ENCODE data around the gene COPG1. TPM values are rescaled to one million over a fixed set of nuclear protein-coding genes. Genes with fewer than 3 reads are reported as not detected.

Gene COPG1
- total and polyA plus RNA-seq, 9 donors: 49.2 to 147 (median 115) TPM

DNA sequence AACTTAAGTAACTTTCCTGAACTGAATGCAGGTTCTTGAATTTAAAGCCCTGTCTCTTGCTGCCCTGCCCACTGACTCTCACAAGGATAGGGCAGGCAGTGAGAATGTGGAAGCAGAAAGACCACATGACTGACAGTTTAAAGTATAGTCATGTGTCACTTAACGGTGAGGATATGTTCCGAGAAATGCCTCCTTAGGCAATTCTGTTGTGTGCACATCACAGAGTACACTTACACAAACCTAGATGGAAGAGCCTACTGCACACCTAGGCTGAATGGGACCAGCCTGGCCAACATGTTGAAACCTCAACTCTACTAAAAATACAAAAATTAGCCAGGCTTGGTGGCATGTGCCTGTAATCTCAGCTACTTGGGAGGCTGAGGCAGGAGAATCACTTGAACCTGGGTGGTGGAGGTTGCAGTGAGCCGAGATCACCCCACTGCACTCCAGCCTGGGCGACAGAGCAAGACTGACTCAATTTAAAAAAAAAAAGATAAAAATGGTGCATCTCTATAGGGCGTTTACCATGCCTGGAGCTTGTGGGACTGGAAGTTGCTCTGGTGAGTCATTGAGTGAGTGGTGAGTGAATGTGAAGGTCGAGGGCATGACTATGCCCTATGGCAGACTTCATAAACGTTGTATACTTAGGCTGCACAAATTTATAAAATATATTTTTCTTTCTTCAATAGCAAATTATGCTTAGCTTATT lies 18.9 kb upstream of the COPG1 start:
- Histone ChIP-seq H3K4me3 (no peak overlapping the region), H3K27me3 (no peaks in the 10 kb centered on the region), H3K36me3 (no peaks in the 10 kb centered on the region), H3K9me3 (no peaks in the 10 kb centered on the region), H3K4me1 (ENCODE audit: insufficient read depth) (peaks cover 9% of the 10 kb centered on the region), H3K27ac (no peak overlapping the region)
- no peak for DNase-seq
- intact Hi-C loops (cut with DNase I): no loop called here
- TF ChIP-seq POLR2A (IDR thresholded peaks at IDR 0.05): no peak
- TF ChIP-seq, protein P1, sequence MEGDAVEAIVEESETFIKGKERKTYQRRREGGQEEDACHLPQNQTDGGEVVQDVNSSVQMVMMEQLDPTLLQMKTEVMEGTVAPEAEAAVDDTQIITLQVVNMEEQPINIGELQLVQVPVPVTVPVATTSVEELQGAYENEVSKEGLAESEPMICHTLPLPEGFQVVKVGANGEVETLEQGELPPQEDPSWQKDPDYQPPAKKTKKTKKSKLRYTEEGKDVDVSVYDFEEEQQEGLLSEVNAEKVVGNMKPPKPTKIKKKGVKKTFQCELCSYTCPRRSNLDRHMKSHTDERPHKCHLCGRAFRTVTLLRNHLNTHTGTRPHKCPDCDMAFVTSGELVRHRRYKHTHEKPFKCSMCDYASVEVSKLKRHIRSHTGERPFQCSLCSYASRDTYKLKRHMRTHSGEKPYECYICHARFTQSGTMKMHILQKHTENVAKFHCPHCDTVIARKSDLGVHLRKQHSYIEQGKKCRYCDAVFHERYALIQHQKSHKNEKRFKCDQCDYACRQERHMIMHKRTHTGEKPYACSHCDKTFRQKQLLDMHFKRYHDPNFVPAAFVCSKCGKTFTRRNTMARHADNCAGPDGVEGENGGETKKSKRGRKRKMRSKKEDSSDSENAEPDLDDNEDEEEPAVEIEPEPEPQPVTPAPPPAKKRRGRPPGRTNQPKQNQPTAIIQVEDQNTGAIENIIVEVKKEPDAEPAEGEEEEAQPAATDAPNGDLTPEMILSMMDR (IDR thresholded peaks at IDR 0.05): no peak
- TF ChIP-seq EP300 (IDR thresholded peaks at IDR 0.05): no peak
- WGBS, 3 donors: 44 to 59% (median 49%) methylated on average over 7 of the region's 7 CpGs

- DNase-seq: no peak
- H3K36me3 ChIP-seq: no peaks in the 10 kb centered on the region
- intact Hi-C loops (cut with DNase I): no loop called here
- H3K4me3 ChIP-seq: no peak overlapping the region
- H3K9me3 ChIP-seq: no peaks in the 10 kb centered on the region
- TF ChIP-seq, protein P1 (IDR thresholded peaks at IDR 0.05): no peak
- no peak for TF ChIP-seq EP300 (IDR thresholded peaks at IDR 0.05)
- no peak for TF ChIP-seq POLR2A (IDR thresholded peaks at IDR 0.05)
- no peak overlapping the region for H3K27ac ChIP-seq
- H3K4me1 ChIP-seq (ENCODE audit: insufficient read depth): peaks cover 8% of the 10 kb centered on the region
- 82 to 84% (median 83%) methylated on average over 10 of the region's 10 CpGs for WGBS, 3 donors
- no peaks in the 10 kb centered on the region for H3K27me3 ChIP-seq
These were observed 17.9 kb upstream of the COPG1 start for GRCh38 chr3:129231331-129232119.

DNA sequence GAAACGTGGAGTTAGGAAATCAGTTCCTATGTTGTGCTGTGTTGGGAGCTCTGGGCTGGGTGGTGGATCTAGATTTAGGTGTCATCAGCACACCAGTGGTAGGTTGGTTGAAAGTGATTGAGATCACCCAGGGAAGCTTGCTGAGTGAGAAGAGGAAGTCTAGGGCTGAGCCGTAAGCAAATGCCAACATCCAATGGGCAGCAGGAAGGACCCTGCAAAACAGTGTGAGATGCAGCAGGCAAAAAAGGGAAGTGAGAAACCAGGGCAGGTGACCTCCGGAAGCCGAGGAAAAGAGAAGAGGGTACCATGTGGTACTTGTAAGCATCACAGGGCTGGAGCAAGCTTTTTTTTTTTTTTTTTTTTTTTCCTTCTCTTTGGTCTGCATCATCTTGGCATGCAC lies 15.9 kb upstream of the COPG1 start:
- no peak for DNase-seq
- 63 to 83% (median 75%) methylated on average over 4 of the region's 4 CpGs for WGBS, 3 donors
- Histone ChIP-seq H3K4me3 (no peak overlapping the region), H3K4me1 (ENCODE audit: insufficient read depth) (peaks cover 8% of the 10 kb centered on the region), H3K27me3 (no peaks in the 10 kb centered on the region), H3K27ac (no peak overlapping the region), H3K9me3 (no peaks in the 10 kb centered on the region), H3K36me3 (no peaks in the 10 kb centered on the region)
- intact Hi-C loops (cut with DNase I): no loop called here
- TF ChIP-seq, protein P1 (IDR thresholded peaks at IDR 0.05): no peak
- TF ChIP-seq EP300 (IDR thresholded peaks at IDR 0.05) (no peak), POLR2A (IDR thresholded peaks at IDR 0.05) (no peak)

GRCh38 chr3:129234441-129234840 lies 15.0 kb upstream of the COPG1 start:
- H3K9me3 ChIP-seq: no peaks in the 10 kb centered on the region
- 89 to 94% (median 91%) methylated on average over 3 of the region's 3 CpGs for WGBS, 3 donors
- intact Hi-C loops (cut with DNase I): no loop called here
- no peak for DNase-seq
- no peak overlapping the region for H3K27ac ChIP-seq
- no peaks in the 10 kb centered on the region for H3K36me3 ChIP-seq
- peaks cover 1% of the 10 kb centered on the region for H3K4me1 ChIP-seq (ENCODE audit: insufficient read depth)
- H3K4me3 ChIP-seq: no peak overlapping the region
- TF ChIP-seq EP300 (IDR thresholded peaks at IDR 0.05): no peak
- TF ChIP-seq, protein P1 (IDR thresholded peaks at IDR 0.05): no peak
- no peak for TF ChIP-seq POLR2A (IDR thresholded peaks at IDR 0.05)
- H3K27me3 ChIP-seq: no peaks in the 10 kb centered on the region
